Measurements from ENCODE around the gene ZNHIT1. TPM values are rescaled to one million over a fixed set of nuclear protein-coding genes. Genes with fewer than 3 reads are reported as not detected.

Gene ZNHIT1
- total RNA-seq, 1 donor from 2014 or later: 37.6 TPM

DNA sequence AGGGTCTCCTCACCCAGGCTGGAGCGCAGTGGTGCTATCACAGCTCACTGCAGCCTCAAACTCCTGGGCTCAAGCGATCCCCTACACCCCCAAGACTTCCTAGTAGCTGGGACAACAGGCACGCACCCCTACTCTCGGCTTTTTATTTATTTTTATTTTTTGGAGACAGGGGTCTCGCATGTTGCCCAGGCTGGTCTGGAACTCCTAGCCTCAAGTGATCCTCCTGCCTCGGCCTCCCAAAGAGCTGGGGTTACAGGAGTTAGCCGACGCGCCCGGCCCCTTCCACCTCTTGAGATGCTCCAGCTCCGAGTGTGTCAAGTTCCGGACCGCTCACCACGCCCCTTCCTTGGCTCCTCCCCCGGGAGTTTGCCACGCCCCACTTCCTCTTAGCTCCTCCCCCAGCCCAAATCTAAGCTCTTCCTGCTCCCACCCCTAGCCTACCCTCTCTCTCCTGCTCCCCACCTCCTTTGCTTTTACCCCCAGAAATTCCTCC lies 44.2 kb upstream of the ZNHIT1 start:
- H3K36me3 Mint-ChIP-seq (ENCODE audit: low read depth): no peaks in the 10 kb centered on the region
- peaks cover 48% of the 10 kb centered on the region for H3K4me1 Mint-ChIP-seq
- TF ChIP-seq, protein P1, sequence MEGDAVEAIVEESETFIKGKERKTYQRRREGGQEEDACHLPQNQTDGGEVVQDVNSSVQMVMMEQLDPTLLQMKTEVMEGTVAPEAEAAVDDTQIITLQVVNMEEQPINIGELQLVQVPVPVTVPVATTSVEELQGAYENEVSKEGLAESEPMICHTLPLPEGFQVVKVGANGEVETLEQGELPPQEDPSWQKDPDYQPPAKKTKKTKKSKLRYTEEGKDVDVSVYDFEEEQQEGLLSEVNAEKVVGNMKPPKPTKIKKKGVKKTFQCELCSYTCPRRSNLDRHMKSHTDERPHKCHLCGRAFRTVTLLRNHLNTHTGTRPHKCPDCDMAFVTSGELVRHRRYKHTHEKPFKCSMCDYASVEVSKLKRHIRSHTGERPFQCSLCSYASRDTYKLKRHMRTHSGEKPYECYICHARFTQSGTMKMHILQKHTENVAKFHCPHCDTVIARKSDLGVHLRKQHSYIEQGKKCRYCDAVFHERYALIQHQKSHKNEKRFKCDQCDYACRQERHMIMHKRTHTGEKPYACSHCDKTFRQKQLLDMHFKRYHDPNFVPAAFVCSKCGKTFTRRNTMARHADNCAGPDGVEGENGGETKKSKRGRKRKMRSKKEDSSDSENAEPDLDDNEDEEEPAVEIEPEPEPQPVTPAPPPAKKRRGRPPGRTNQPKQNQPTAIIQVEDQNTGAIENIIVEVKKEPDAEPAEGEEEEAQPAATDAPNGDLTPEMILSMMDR (IDR thresholded peaks at IDR 0.05): no peak
- ChIA-PET CTCF (interaction anchor here (0.8 to 1.3 kb wide), 3 partner anchors 19 to 30 kb away, joined by 3 to 6 read pairs (median 3); no protein-coding TSS in a partner anchor), POLR2A (interaction anchor here (0.5 to 1.3 kb wide), 3 partner anchors 10 to 50 kb away, joined by 4 to 11 read pairs (median 4); no protein-coding TSS in a partner anchor)
- H3K27me3 Mint-ChIP-seq: peaks cover 71% of the 10 kb centered on the region
- peak overlapping the region; percentile 8 for H3K4me3 Mint-ChIP-seq
- H3K27ac Mint-ChIP-seq: no peak overlapping the region
- H3K9me3 Mint-ChIP-seq: no peaks in the 10 kb centered on the region
- DNase-seq (peak; percentile 46), ATAC-seq (ENCODE audit: low read depth) (peak; percentile 53)
- intact Hi-C loops (cut with micrococcal nuclease): loop anchor here (2.0 kb wide), 1 partner anchor 71 kb away; the partner anchor contains the start of gene FIS1

- Mint-ChIP-seq H3K4me1 (peaks cover 49% of the 10 kb centered on the region), H3K36me3 (ENCODE audit: low read depth) (no peaks in the 10 kb centered on the region), H3K27me3 (peaks cover 71% of the 10 kb centered on the region), H3K4me3 (peak overlapping the region; percentile 8), H3K9me3 (no peaks in the 10 kb centered on the region), H3K27ac (no peak overlapping the region)
- ATAC-seq (ENCODE audit: low read depth) (no peak), DNase-seq (no peak)
- intact Hi-C loops (cut with micrococcal nuclease): no loop called here
- ChIA-PET CTCF (interaction anchor here (0.8 to 1.3 kb wide), 3 partner anchors 18 to 30 kb away, joined by 3 to 6 read pairs (median 3); no protein-coding TSS in a partner anchor), POLR2A (interaction anchor here (0.6 to 1.3 kb wide), 3 partner anchors 10 to 745 kb away, joined by 3 to 4 read pairs (median 4); no protein-coding TSS in a partner anchor)
- TF ChIP-seq, protein P1 (IDR thresholded peaks at IDR 0.05): no peak
Observed at GRCh38 chr7:101174322-101174854, 43.6 kb upstream of the ZNHIT1 start.

- Mint-ChIP-seq H3K4me1 (peaks cover 41% of the 10 kb centered on the region), H3K27ac (no peak overlapping the region), H3K27me3 (peaks cover 64% of the 10 kb centered on the region), H3K9me3 (no peaks in the 10 kb centered on the region), H3K4me3 (no peak overlapping the region), H3K36me3 (ENCODE audit: low read depth) (no peaks in the 10 kb centered on the region)
- intact Hi-C loops (cut with micrococcal nuclease): no loop called here
- ChIA-PET POLR2A (interaction anchor here (0.7 kb wide), 2 partner anchors 29 to 265 kb away, joined by 3 read pairs; no protein-coding TSS in a partner anchor), CTCF (no interaction called here)
- ATAC-seq (ENCODE audit: low read depth): no peak
- no peak for DNase-seq
- TF ChIP-seq, protein P1 (IDR thresholded peaks at IDR 0.05): no peak
Observed at GRCh38 chr7:101175664-101176063, 42.3 kb upstream of the ZNHIT1 start.

- H3K4me3 Mint-ChIP-seq: no peak overlapping the region
- H3K27ac Mint-ChIP-seq: no peak overlapping the region
- TF ChIP-seq, protein P1 (IDR thresholded peaks at IDR 0.05): no peak
- no peaks in the 10 kb centered on the region for H3K9me3 Mint-ChIP-seq
- peaks cover 30% of the 10 kb centered on the region for H3K4me1 Mint-ChIP-seq
- ChIA-PET POLR2A (interaction anchor here (1.0 kb wide), 1 partner anchor 37 kb away, joined by 5 read pairs; no protein-coding TSS in a partner anchor), CTCF (interaction anchor here (2.1 kb wide), 1 partner anchor 34 kb away, joined by 8 read pairs; no protein-coding TSS in a partner anchor)
- DNase-seq: no peak
- H3K36me3 Mint-ChIP-seq (ENCODE audit: low read depth): no peaks in the 10 kb centered on the region
- intact Hi-C loops (cut with micrococcal nuclease): no loop called here
- H3K27me3 Mint-ChIP-seq: peaks cover 62% of the 10 kb centered on the region
- no peak for ATAC-seq (ENCODE audit: low read depth)
Observed at GRCh38 chr7:101177644-101178043, 40.3 kb upstream of the ZNHIT1 start.

DNA sequence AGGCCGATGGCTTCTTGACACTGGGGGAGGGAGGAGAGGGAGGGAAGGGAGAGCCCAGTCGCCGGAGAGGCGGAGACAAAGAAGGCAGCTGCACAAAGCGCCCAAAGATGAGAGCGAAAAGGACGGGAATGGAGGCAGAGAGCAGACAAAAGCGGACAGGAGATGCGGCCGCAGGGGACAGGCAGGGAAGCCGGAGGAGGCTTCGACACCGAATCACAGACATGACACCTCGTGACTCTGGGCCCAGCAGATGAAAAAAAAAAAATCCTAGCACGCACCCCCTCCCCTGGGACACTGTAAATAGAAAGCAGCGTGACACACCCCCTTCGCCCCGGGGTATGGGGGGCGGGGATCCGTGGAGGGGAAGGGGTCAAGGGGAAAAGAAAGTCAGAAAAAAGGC lies 38.8 kb upstream of the ZNHIT1 start:
- intact Hi-C loops (cut with micrococcal nuclease): no loop called here
- no peak overlapping the region for H3K27ac Mint-ChIP-seq
- no peaks in the 10 kb centered on the region for H3K36me3 Mint-ChIP-seq (ENCODE audit: low read depth)
- H3K9me3 Mint-ChIP-seq: no peaks in the 10 kb centered on the region
- POLR2A ChIA-PET: interaction anchor here (0.7 kb wide), 1 partner anchor 629 kb away, joined by 5 read pairs; no protein-coding TSS in a partner anchor
- DNase-seq: no peak
- peak; percentile 32 for ATAC-seq (ENCODE audit: low read depth)
- peaks cover 58% of the 10 kb centered on the region for H3K27me3 Mint-ChIP-seq
- peaks cover 18% of the 10 kb centered on the region for H3K4me1 Mint-ChIP-seq
- TF ChIP-seq, protein P1 (IDR thresholded peaks at IDR 0.05): no peak
- H3K4me3 Mint-ChIP-seq: peak overlapping the region; percentile 42
- CTCF ChIA-PET: no interaction called here
